ENCODE measurements around the gene COPS8.

The COPS8 gene

DNA sequence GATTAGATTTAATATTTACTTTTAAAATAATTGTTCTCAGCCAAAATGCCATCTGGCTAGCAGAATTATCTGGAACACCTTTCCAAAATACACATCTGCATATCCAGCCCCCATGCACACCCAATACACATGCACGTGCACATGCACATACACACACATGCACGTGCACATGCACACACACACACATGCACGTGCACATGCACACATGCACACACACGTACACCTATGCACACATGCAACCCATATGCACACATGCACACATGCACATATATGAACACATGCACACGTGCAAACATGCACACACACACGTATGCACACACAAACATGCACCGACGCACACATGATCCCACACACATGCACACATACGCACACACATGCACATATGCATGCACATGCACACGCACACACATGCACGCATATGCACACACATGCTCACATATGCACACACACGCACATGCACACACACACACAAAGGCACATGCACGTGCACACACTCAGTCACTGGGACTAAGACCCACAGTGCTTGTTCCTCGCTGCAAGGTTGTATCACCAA, 53.5 kb downstream of the COPS8 start:
- no peak overlapping the region for H3K4me3 ChIP-seq (ENCODE audit: low read length)
- no peak for DNase-seq (ENCODE audit: low read depth)
- TF ChIP-seq, protein P1, sequence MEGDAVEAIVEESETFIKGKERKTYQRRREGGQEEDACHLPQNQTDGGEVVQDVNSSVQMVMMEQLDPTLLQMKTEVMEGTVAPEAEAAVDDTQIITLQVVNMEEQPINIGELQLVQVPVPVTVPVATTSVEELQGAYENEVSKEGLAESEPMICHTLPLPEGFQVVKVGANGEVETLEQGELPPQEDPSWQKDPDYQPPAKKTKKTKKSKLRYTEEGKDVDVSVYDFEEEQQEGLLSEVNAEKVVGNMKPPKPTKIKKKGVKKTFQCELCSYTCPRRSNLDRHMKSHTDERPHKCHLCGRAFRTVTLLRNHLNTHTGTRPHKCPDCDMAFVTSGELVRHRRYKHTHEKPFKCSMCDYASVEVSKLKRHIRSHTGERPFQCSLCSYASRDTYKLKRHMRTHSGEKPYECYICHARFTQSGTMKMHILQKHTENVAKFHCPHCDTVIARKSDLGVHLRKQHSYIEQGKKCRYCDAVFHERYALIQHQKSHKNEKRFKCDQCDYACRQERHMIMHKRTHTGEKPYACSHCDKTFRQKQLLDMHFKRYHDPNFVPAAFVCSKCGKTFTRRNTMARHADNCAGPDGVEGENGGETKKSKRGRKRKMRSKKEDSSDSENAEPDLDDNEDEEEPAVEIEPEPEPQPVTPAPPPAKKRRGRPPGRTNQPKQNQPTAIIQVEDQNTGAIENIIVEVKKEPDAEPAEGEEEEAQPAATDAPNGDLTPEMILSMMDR (conservative IDR thresholded peaks at IDR 0.05; ENCODE audit: low read depth, low read length) = no peak

DNA sequence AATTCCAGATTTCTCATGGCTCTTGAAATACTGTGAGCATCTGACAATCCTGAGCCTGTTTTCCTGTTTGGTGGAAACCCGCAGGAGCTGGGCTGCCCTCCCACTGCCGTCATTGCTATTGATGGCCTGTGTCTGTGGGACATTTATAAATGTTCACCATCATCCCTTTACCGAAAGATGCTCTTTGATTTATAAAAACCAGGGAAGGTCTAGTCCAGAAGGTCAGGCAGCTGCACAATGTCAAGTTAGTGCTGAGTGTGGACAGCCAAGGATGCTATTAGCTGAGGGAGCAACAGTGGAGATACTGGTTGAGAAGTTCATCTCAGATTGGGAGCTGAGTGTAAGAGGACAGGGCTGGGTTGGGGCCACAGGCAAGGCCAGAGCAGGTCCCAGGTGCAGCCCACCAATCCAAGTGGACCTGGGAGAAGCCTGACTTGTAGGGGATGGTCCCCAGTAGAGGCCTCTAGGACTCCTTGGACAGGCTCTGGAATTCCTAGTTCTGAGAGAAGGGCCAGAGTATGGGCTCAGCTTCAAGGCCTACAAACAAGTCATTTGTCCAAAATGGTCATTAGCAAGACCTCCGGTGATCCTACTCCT, 55.1 kb downstream of the COPS8 start:
- DNase-seq (ENCODE audit: low read depth) = no peak
- no peak overlapping the region for H3K4me3 ChIP-seq (ENCODE audit: low read length)
- TF ChIP-seq, protein P1 (conservative IDR thresholded peaks at IDR 0.05; ENCODE audit: low read depth, low read length) = no peak

DNA sequence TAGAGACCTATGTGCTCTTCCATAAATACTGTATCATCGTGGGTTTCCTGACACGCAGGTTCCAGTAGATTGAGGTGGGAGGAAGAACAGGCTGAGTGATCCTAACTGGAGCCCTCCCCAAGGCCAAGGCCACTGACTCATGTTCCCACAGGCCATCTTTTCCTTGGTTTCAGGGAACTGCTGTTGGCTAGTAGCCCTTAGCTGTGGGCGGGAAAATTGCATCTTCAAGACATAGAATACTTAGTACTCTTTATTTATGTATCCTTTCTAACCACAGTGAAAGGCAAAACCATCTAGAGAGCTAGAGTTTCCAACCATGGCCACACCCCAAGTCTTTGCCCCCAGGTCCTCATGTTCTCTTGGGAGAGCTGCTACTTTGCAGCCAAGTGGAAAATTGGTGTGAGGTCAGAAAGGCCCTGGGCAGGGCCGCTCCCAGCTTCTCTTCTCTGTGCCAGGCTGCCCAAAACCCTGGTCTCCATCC, 55.9 kb downstream of the COPS8 start:
- no peak overlapping the region for H3K4me3 ChIP-seq (ENCODE audit: low read length)
- no peak for DNase-seq (ENCODE audit: low read depth)
- TF ChIP-seq, protein P1 (conservative IDR thresholded peaks at IDR 0.05; ENCODE audit: low read depth, low read length) = no peak

DNA sequence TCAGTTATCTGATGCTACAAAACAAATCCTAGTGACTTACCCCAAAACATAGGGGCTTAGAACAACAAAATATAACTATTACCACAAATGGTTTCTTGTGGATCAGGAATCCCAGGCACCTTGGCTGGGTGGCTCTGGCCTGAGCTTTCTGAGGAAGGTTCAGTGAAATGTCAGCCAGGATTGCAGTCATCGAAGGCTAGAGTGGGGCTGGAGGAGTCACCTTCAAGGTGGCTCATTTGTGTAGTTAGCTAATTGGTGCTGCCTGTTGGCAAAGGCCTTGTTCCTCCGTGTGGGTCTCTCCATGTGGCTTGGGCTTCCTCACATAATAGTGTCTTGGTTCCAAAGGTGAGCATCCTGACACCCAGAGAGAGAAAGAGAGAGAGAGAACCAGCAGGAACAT, 57.4 kb downstream of the COPS8 start:
- TF ChIP-seq, protein P1 (conservative IDR thresholded peaks at IDR 0.05; ENCODE audit: low read depth, low read length) = no peak
- DNase-seq (ENCODE audit: low read depth) = no peak
- H3K4me3 ChIP-seq (ENCODE audit: low read length) = no peak overlapping the region

DNA sequence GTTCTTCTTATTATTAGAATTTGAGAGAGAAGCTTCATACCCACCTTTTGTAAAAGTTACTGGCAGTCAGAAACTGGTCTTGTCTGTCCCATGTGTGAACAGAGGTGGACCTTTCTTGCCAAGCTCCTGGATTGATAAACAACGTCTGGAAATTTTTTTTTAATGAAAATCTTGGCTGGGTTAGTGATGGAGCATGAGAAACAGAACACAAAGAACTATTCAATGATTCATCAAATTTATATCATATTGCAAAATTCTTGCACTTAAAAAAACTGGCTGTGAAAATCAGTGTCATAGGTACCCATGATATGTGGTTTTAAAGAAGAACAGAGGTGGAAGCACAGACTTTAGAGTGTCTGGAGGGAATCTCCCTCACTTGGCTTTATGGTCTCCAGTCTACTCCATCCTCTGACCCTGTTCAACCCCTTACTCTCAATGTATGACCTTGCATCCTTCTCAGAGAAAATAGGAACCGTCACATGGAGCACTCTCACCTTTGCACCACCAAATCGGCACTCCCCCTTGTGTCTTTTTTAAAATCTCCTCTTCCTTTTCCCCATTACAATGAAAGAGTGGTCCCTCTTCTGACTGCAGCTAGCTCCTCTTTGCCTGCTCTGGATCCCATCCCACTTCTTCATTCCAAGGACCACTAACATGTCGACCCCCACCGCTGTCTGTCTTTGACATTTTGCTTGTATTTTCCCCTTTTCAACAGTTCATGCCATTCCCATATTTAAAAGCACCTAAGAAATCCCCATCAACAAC, 58.2 kb downstream of the COPS8 start:
- TF ChIP-seq, protein P1 (conservative IDR thresholded peaks at IDR 0.05; ENCODE audit: low read depth, low read length) = no peak
- DNase-seq (ENCODE audit: low read depth) = no peak
- no peak overlapping the region for H3K4me3 ChIP-seq (ENCODE audit: low read length)

DNA sequence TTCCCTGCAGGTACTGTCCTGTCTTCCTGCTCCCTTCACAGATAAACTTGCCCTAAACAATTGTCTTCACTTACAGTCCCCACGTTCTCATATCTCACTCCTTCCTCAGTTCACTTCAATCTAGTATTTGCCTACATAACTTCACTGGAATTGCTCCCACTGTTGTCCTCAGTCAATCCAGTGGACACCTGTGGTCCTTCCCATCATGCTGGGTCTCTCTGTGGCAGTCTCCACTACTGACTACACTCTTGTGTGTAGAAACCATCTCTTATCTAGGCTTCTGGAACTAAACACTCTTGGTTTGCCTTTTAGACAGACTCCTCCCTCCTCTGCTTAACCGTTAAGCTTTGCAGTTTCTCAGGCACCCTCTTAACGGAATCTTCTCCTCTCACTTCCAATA, 58.8 kb downstream of the COPS8 start:
- H3K4me3 ChIP-seq (ENCODE audit: low read length) = no peak overlapping the region
- TF ChIP-seq, protein P1 (conservative IDR thresholded peaks at IDR 0.05; ENCODE audit: low read depth, low read length) = no peak
- DNase-seq (ENCODE audit: low read depth) = no peak

Measured in retinal pigment epithelial cell (primary cell).